A549 (cell line): ENCODE measurements around the gene STIM1. TPM values are rescaled to one million over a fixed set of nuclear protein-coding genes. Genes with fewer than 3 reads are reported as not detected.
A peak's percentile ranks its signal among the peaks of the same experiment; 100 is the strongest.

ENCODE experiments used
- ATAC-seq, 2 experiments: fragments of 200-7000 bp in 1 of 2; fragments of >200 bp in 1 of 2; cut with Nextera tagmentation in 1 of 2; cut with Tn5 transposase in 1 of 2; 3 replicates each; pipeline versions ENCODE4 v1.8.0 to v1.9.1; 2018 to 2020; ENCODE audit warnings: mild to moderate bottlenecking in 1 of 2, moderate library complexity in 1 of 2
- CTCF ChIA-PET: fragments of 300-600 bp; sonication (Branson Sonifier 250); formaldehyde crosslinking; extraction: SDS; loops from one replicate; lab custom pipeline; 2021; ENCODE audit warnings: antibody characterized with exemption, inconsistent platforms; lab: Yijun Ruan, JAX
- POLR2A ChIA-PET: fragments of 350-600 bp; formaldehyde crosslinking; extraction: SDS; loops from one replicate; lab custom pipeline; 2021; ENCODE audit warnings: antibody characterized with exemption, inconsistent platforms; lab: Yijun Ruan, JAX
- DNase-seq, 2 experiments: peaks; one replicate each; pipeline versions ENCODE4 v3.0.0 to v3.0.0-alpha.2; 2011 to 2016; ENCODE audit warnings: low read depth in 1 of 2, low spot score in 1 of 2
- FAIRE-seq: peaks from 2 replicates; lab custom pipeline; 2011; peaks lifted over from hg19 to GRCh38; lab: Jason Lieb, UNC
- H3K27ac ChIP-seq, 2 experiments: fragments of >200 bp; sonication (Bioruptor Twin); formaldehyde crosslinking; 3 replicates each; pipeline ENCODE4 v1.5.1; 2016 to 2017
- H3K4me1 ChIP-seq: fragments of >200 bp; sonication (Bioruptor Twin); formaldehyde crosslinking; 3 replicates; pipeline ENCODE4 v1.6.1; 2016
- H3K4me2 ChIP-seq: fragments of >200 bp; sonication (Bioruptor Twin); formaldehyde crosslinking; 3 replicates; pipeline ENCODE4 v1.6.1; 2016
- H3K4me3 ChIP-seq: fragments of >200 bp; sonication (Bioruptor Twin); formaldehyde crosslinking; 3 replicates; pipeline ENCODE4 v1.5.1; 2016
- H3K9me3 ChIP-seq: fragments of >200 bp; sonication (Bioruptor Twin); formaldehyde crosslinking; 3 replicates; pipeline ENCODE4 v1.6.1; 2016
- ATOH8 ChIP-seq: fragments of 250-450 bp; sonication (Bioruptor Pico); IDR thresholded peaks from 2 replicates; pipeline ENCODE4 v1.5.0; 2020; ENCODE audit warnings: low read depth, mild to moderate bottlenecking, moderate library complexity
- BCL3 ChIP-seq: fragments of >200 bp; sonication (Bioruptor Twin); formaldehyde crosslinking; IDR thresholded peaks from 3 replicates; pipeline ENCODE4 v1.6.1; 2016
- CTCF ChIP-seq: fragments of >200 bp; sonication (Bioruptor Twin); formaldehyde crosslinking; IDR thresholded peaks from 3 replicates; pipeline ENCODE4 v1.5.1; 2016
- E2F6 ChIP-seq: IDR thresholded peaks from 2 replicates; pipeline ENCODE4 v1.6.1; 2012; ENCODE audit warnings: low read depth, borderline replicate concordance
- ESRRA ChIP-seq: fragments of 150-350 bp; IDR thresholded peaks from 2 replicates; pipeline ENCODE4 v1.6.1; 2014; ENCODE audit warnings: mild to moderate bottlenecking, low read length, borderline replicate concordance
- FOXS1 ChIP-seq: fragments of 250-450 bp; sonication (Bioruptor Pico); IDR thresholded peaks from 2 replicates; pipeline ENCODE4 v1.5.0; 2020; ENCODE audit warnings: mild to moderate bottlenecking, moderate library complexity
- GATA3 ChIP-seq: IDR thresholded peaks from 2 replicates; pipeline ENCODE4 v1.6.1; 2012; ENCODE audit warnings: borderline replicate concordance
- HMGXB4 ChIP-seq: fragments of 250-450 bp; sonication (Bioruptor Pico); IDR thresholded peaks from 2 replicates; pipeline ENCODE4 v1.5.0; 2021; ENCODE audit warnings: mild to moderate bottlenecking, moderate library complexity, borderline replicate concordance
- JUN ChIP-seq, 2 experiments: fragments of >200 bp; sonication (Bioruptor Twin); formaldehyde crosslinking; IDR thresholded peaks; 2 replicates in 1 of 2; 3 replicates in 1 of 2; pipeline ENCODE4 v1.6.1; 2016 to 2017
- KDM5A ChIP-seq: fragments of 200-600 bp; sonication (generic); IDR thresholded peaks from 2 replicates; pipeline ENCODE4 v1.6.1; 2016; ENCODE audit warnings: antibody characterized with exemption, mild to moderate bottlenecking
- MAFK ChIP-seq: fragments of 450-650 bp; IDR thresholded peaks from 2 replicates; pipeline ENCODE4 v1.6.1; 2014; ENCODE audit not compliant: partially characterized antibody
- MAX ChIP-seq: IDR thresholded peaks from 2 replicates; pipeline ENCODE4 v1.6.1; 2012
- MYC ChIP-seq: IDR thresholded peaks from 2 replicates; pipeline ENCODE4 v1.6.1; 2012; ENCODE audit warnings: mild to moderate bottlenecking, inconsistent platforms, low read length, improper control_type of control experiment, borderline replicate concordance
- PBX3 ChIP-seq: IDR thresholded peaks from 2 replicates; pipeline ENCODE4 v1.6.1; 2012
- PHF8 ChIP-seq: fragments of 200-600 bp; sonication (generic); IDR thresholded peaks from 2 replicates; pipeline ENCODE4 v1.6.1; 2016; ENCODE audit warnings: low read depth, mild to moderate bottlenecking, antibody characterized with exemption, moderate library complexity, borderline replicate concordance
- POLR2A ChIP-seq: IDR thresholded peaks from 2 replicates; pipeline ENCODE4 v1.6.1; 2012; ENCODE audit warnings: mild to moderate bottlenecking, low read length
- RCOR1 ChIP-seq: fragments of 150-350 bp; IDR thresholded peaks from 2 replicates; pipeline ENCODE4 v1.6.1; 2014; ENCODE audit warnings: antibody characterized with exemption, low read length, low read depth
- SMC3 ChIP-seq: fragments of >200 bp; sonication (Bioruptor Twin); formaldehyde crosslinking; IDR thresholded peaks from 3 replicates; pipeline ENCODE4 v1.6.1; 2018; ENCODE audit warnings: inconsistent platforms
- TP53 ChIP-seq: fragments of 250-450 bp; sonication (Bioruptor Pico); IDR thresholded peaks from 2 replicates; pipeline ENCODE4 v1.5.0; 2021; ENCODE audit warnings: mild to moderate bottlenecking, moderate library complexity
- USF2 ChIP-seq: fragments of 450-650 bp; IDR thresholded peaks from 2 replicates; pipeline ENCODE4 v1.6.1; 2014; ENCODE audit warnings: antibody characterized with exemption
- WGBS: methylation state at CpG from one replicate; pipeline ENCODE4 v1.1.6; 2017; ENCODE audit errors: missing lambda C conversion rate; 5-methylcytosine and 5-hydroxymethylcytosine counted together
- polyA plus RNA-seq, 4 experiments: library from polyadenylated mRNA; depleted of rRNA in 3 of 4; stranded (reverse); fragments of >200 nt; fragmentation: RNase III in 1 of 4; extraction: RNeasy Plus Mini Kit Qiagen cat#74134 plus additional on column Dnase treatment in 1 of 4; gene quantifications; 2 replicates in 3 of 4; 3 replicates in 1 of 4; pipeline ENCODE4 v1.2.3, GENCODE V29; 2011 to 2017

The STIM1 gene
- polyA plus RNA-seq, 2 of the 4 experiments (the other 2 are of a cell fraction) = 35.2 to 38.7 TPM

GRCh38 chr11:3840870-3841425 is 14.5 kb upstream of the STIM1 start, which contains the start of gene RHOG:
Gene RHOG (minus strand): TSS chr11:3840959. CDS start chr11:3828138, 12,821 bp downstream.
- POLR2A ChIA-PET = interaction anchor here (0.7 to 2.2 kb wide), 11 partner anchors 10 to 232 kb away, joined by 3 to 44 read pairs (median 5); partner anchors contain the start of genes PGAP2 and STIM1
- TF ChIP-seq POLR2A = peak; percentile 25
- TF ChIP-seq JUN (IDR thresholded peaks at IDR 0.05) = peak; percentile 49 to 80; a peak in 3 of 5 replicates
- no peak for TF ChIP-seq FOXS1 (CRISPR knock-in tag)
- TF ChIP-seq BCL3 = 0 out of 3 replicates have a peak, but pooled peaks have one; percentile 47
- no peak for TF ChIP-seq RCOR1
- TF ChIP-seq TP53 (CRISPR knock-in tag) = no peak
- Histone ChIP-seq H3K4me3 (peak within 1 kb of the TSS; percentile 84), H3K4me2 (peak within 1 kb of the TSS; percentile 84), H3K27ac (peak within 1 kb of the TSS; percentile 95 to 98), H3K4me1 (peaks cover 35% of the 10 kb centered on the region), H3K9me3 (no peaks in the 10 kb centered on the region)
- CTCF ChIA-PET = interaction anchor here (1.1 to 27.8 kb wide), 20 partner anchors 8 to 387 kb away, joined by 3 to 919 read pairs (median 5); partner anchors contain the start of genes PGAP2 and STIM1
- no CpG with 5 or more reads among the region's 42 CpGs for WGBS
- no peak for FAIRE-seq
- peak; percentile 80 to 87 for DNase-seq
- peak; percentile 86 for ATAC-seq

GRCh38 chr11:3841426-3842350 is 13.8 kb upstream of the STIM1 start:
- peak overlapping the region; percentile 84 for H3K4me2 ChIP-seq
- peak; percentile 80 to 93 for DNase-seq
- H3K9me3 ChIP-seq = no peaks in the 10 kb centered on the region
- 24% methylated on average over 39 of the region's 44 CpGs for WGBS
- peaks cover 35% of the 10 kb centered on the region for H3K4me1 ChIP-seq
- H3K27ac ChIP-seq = peak overlapping the region; percentile 95 to 98
- FAIRE-seq = no peak
- peak; percentile 70 to 86 for ATAC-seq
- ChIA-PET CTCF (interaction anchor here (0.8 to 27.8 kb wide), 23 partner anchors 8 to 388 kb away, joined by 3 to 919 read pairs (median 4); partner anchors contain the start of genes PGAP2 and STIM1), POLR2A (interaction anchor here (0.7 to 2.2 kb wide), 11 partner anchors 11 to 231 kb away, joined by 3 to 44 read pairs (median 5); partner anchors contain the start of genes PGAP2 and STIM1)
- peak overlapping the region; percentile 84 for H3K4me3 ChIP-seq
- peak; percentile 82; the same call in 1 of the 2 replicates for TF ChIP-seq HMGXB4 (CRISPR knock-in tag)
- TF ChIP-seq POLR2A = peak; percentile 42
- TF ChIP-seq CTCF = peak; percentile 88
- peak; percentile 10; the same call in 1 of the 3 replicates for TF ChIP-seq BCL3
- peak; percentile 97 for TF ChIP-seq E2F6
- TF ChIP-seq USF2 = peak; percentile 43; the same call in 1 of the 2 replicates
- TF ChIP-seq TP53 (CRISPR knock-in tag) = peak; percentile 59; the same call in 1 of the 2 replicates
- peak; percentile 74 for TF ChIP-seq SMC3
- 0 out of 2 replicates have a peak, but pooled peaks have one; percentile 9 for TF ChIP-seq GATA3
- no peak for TF ChIP-seq ATOH8 (CRISPR knock-in tag)
- TF ChIP-seq MAFK = peak; percentile 17
- TF ChIP-seq PHF8 = peak; percentile 82; the same call in 1 of the 2 replicates
- no peak for TF ChIP-seq KDM5A
- peak in 1 of 2 experiments; percentile 58; a peak in 1 of 5 replicates for TF ChIP-seq JUN (IDR thresholded peaks at IDR 0.05)
- peak; percentile 92 for TF ChIP-seq MYC
- TF ChIP-seq MAX = peak; percentile 98
- TF ChIP-seq PBX3 = no peak
- no peak for TF ChIP-seq ESRRA
